Breast epithelium (tissue), 4 donors: Measurements from ENCODE around the gene GPR142. TPM values are rescaled to one million over a fixed set of nuclear protein-coding genes. Genes with fewer than 3 reads are reported as not detected.

Experiments
- DNase-seq, 2 donors: peaks; one replicate each; pipeline ENCODE4 v3.0.0-alpha.2; 2019; ENCODE audit warnings: low spot score in 2 of 2
- H3K27ac ChIP-seq, 2 donors: fragments of 200-600 bp; sonication (generic) in 1 of 2; one replicate each; pipeline ENCODE4 v1.5.1; 2016 to 2019; ENCODE audit warnings: mild to moderate bottlenecking in 1 of 2
- H3K27me3 ChIP-seq, 2 donors: fragments of 200-600 bp; sonication (generic) in 1 of 2; one replicate each; pipeline versions ENCODE4 v1.5.1 to v1.6.0; 2017 to 2019; ENCODE audit warnings: control low read depth in 1 of 2, mild to moderate bottlenecking in 1 of 2
- H3K36me3 ChIP-seq: fragments of 200-600 bp; one replicate; pipeline ENCODE4 v1.5.1; 2019
- H3K4me1 ChIP-seq, 2 donors: fragments of 200-600 bp; sonication (generic); one replicate each; pipeline ENCODE4 v1.5.1; 2016 to 2019; ENCODE audit warnings: control low read depth in 1 of 2
- H3K4me3 ChIP-seq, 3 donors: fragments of 200-600 bp; sonication (generic); 1 replicate in 2 of 3; 2 replicates in 1 of 3; pipeline ENCODE4 v1.5.1; 2016 to 2019; ENCODE audit warnings: mild to moderate bottlenecking in 3 of 3, moderate library complexity in 2 of 3
- H3K9me3 ChIP-seq, 2 donors: fragments of 200-600 bp; sonication (generic) in 1 of 2; one replicate each; pipeline ENCODE4 v1.5.1; 2016 to 2019; ENCODE audit warnings: control low read depth in 1 of 2
- CTCF ChIP-seq, 3 donors: fragments of 450-650 bp; IDR thresholded peaks; one replicate each; pipeline ENCODE4 v1.5.1; 2016 to 2017; ENCODE audit warnings: antibody characterized with exemption in 3 of 3, mild to moderate bottlenecking in 3 of 3, moderate library complexity in 3 of 3
- POLR2A ChIP-seq: fragments of 450-650 bp; IDR thresholded peaks from one replicate; pipeline ENCODE4 v1.6.1; 2016; ENCODE audit warnings: antibody characterized with exemption, mild to moderate bottlenecking, moderate library complexity
- POLR2AphosphoS5 ChIP-seq, 3 donors: sonication (generic); formaldehyde crosslinking; IDR thresholded peaks; one replicate each; pipeline ENCODE4 v1.6.1; 2017; ENCODE audit warnings: antibody characterized with exemption in 3 of 3
- intact Hi-C: fragments of 100-400 bp; cut with DNase I; formaldehyde crosslinking; loops from one replicate; pipeline ENCODE4 v1.15.1; 2023; ENCODE audit warnings: low total_unique reads
- total RNA-seq, 3 donors: library from RNA; depleted of rRNA; stranded (reverse); fragments of >200 nt; gene quantifications; one replicate each; pipeline ENCODE4 v1.1.0, GENCODE V29; 2016

GPR142 gene
- total RNA-seq, 3 donors from 2014 or later, result not detected

- Histone ChIP-seq H3K27me3 (no peaks in the 10 kb centered on the region), H3K4me3 (no peak overlapping the region), H3K9me3 (no peaks in the 10 kb centered on the region), H3K36me3 (no peaks in the 10 kb centered on the region), H3K27ac (no peak overlapping the region), H3K4me1 (no peaks in the 10 kb centered on the region)
- intact Hi-C loops, result no loop called here
- TF ChIP-seq CTCF (IDR thresholded peaks at IDR 0.05) (no peak), POLR2AphosphoS5 (IDR thresholded peaks at IDR 0.05) (no peak), POLR2A (no peak)
- no peak for DNase-seq
Observed at GRCh38 chr17:74408815-74409214, 41.5 kb downstream of the GPR142 start.

DNA sequence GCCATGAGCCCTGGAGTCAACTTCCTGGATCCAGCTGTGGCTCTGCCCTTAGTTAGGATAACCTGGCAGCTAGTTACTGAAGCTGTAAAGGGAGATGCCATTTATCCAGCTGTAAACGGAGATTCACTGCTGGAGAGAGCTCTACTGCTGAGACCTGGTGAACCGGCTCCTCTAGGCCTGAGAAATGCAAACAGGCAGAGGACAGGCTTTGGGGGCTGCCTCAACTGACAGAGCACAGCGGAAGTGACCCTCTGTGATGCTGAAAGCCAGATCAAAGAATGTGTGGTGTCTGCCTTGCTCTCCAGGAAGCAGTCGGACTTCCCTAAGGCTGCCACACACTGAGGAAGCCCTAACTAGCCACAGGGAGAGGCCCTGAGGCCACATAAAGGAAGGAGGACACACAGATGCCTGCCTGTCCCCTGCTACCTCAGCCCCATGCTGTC is 42.7 kb downstream of the GPR142 start:
- Histone ChIP-seq H3K9me3 (no peaks in the 10 kb centered on the region), H3K27ac (no peak overlapping the region), H3K4me1 (no peaks in the 10 kb centered on the region), H3K27me3 (no peaks in the 10 kb centered on the region), H3K4me3 (no peak overlapping the region), H3K36me3 (no peaks in the 10 kb centered on the region)
- no peak for DNase-seq
- TF ChIP-seq CTCF (IDR thresholded peaks at IDR 0.05), result no peak
- TF ChIP-seq POLR2AphosphoS5 (IDR thresholded peaks at IDR 0.05), result no peak
- TF ChIP-seq POLR2A, result no peak
- intact Hi-C loops, result no loop called here

GRCh38 chr17:74412581-74412980 is 45.3 kb downstream of the GPR142 start:
- no peak overlapping the region for H3K4me3 ChIP-seq
- no peaks in the 10 kb centered on the region for H3K27me3 ChIP-seq
- H3K27ac ChIP-seq, result no peak overlapping the region
- intact Hi-C loops, result no loop called here
- no peak for TF ChIP-seq POLR2A
- TF ChIP-seq POLR2AphosphoS5 (IDR thresholded peaks at IDR 0.05), result no peak
- TF ChIP-seq CTCF (IDR thresholded peaks at IDR 0.05), result no peak
- H3K36me3 ChIP-seq, result no peaks in the 10 kb centered on the region
- H3K9me3 ChIP-seq, result no peaks in the 10 kb centered on the region
- DNase-seq, result no peak
- no peaks in the 10 kb centered on the region for H3K4me1 ChIP-seq

- H3K27me3 ChIP-seq, result no peaks in the 10 kb centered on the region
- TF ChIP-seq POLR2AphosphoS5 (IDR thresholded peaks at IDR 0.05) (no peak), CTCF (IDR thresholded peaks at IDR 0.05) (no peak), POLR2A (no peak)
- H3K4me1 ChIP-seq, result no peaks in the 10 kb centered on the region
- intact Hi-C loops, result no loop called here
- no peaks in the 10 kb centered on the region for H3K9me3 ChIP-seq
- DNase-seq, result no peak
- H3K27ac ChIP-seq, result no peak overlapping the region
- H3K4me3 ChIP-seq, result no peak overlapping the region
- H3K36me3 ChIP-seq, result no peaks in the 10 kb centered on the region
Observed at GRCh38 chr17:74413491-74413890, 46.2 kb downstream of the GPR142 start.

DNA sequence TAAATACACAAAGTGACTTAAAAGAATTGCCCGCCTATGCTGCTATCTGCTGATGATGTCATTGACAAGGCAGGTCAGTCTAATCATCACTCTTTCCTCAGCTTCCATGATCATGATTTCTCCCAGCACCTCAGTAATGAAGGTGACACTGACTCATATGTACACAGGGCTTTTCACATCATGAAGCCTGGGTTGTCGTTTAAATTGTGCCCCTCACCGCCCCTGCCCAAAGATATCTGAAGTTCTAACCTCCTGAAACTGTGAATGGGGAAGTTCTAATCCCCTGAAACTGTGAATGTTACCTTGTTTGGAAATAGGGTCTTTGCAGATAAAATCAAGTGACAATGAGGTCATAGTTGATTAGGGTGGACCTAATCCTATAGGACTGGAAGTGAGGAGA is 47.2 kb downstream of the GPR142 start:
- TF ChIP-seq POLR2A, result no peak
- TF ChIP-seq POLR2AphosphoS5 (IDR thresholded peaks at IDR 0.05), result no peak
- no peak for TF ChIP-seq CTCF (IDR thresholded peaks at IDR 0.05)
- no peak overlapping the region for H3K27ac ChIP-seq
- H3K4me1 ChIP-seq, result no peaks in the 10 kb centered on the region
- DNase-seq, result no peak
- no peaks in the 10 kb centered on the region for H3K27me3 ChIP-seq
- H3K9me3 ChIP-seq, result no peaks in the 10 kb centered on the region
- no peaks in the 10 kb centered on the region for H3K36me3 ChIP-seq
- H3K4me3 ChIP-seq, result no peak overlapping the region
- intact Hi-C loops, result no loop called here
